ENCODE results near the gene TCIRG1.

DNA sequence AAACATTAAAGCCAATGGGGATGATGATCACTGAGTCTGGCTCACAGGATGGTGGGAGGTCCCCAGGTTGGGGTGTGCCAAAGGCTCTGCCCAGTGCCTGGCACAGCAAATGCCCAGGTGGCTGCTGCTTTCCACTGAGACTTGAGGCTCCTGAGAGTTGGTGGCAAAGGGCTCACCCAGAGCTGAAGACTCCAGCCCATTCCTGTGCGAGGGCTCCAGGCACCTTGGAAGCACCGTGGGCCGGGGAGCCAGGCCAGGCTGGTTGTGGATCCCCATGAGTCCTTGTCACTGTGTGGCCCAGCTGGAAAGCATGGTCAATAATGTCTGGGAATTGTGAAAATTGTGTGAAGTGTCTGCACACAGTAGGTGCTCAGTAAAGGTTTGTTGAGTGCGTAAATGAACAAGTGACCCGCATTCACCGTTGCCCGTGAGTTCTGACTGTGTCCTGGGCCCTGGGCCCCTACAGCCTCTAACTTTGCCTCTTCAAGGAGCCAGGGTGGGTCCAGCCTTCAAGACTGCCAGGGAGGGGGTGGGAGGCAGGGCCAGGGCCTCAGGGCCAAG lies 32.1 kb upstream of the TCIRG1 start:
- TF ChIP-seq, protein P1, sequence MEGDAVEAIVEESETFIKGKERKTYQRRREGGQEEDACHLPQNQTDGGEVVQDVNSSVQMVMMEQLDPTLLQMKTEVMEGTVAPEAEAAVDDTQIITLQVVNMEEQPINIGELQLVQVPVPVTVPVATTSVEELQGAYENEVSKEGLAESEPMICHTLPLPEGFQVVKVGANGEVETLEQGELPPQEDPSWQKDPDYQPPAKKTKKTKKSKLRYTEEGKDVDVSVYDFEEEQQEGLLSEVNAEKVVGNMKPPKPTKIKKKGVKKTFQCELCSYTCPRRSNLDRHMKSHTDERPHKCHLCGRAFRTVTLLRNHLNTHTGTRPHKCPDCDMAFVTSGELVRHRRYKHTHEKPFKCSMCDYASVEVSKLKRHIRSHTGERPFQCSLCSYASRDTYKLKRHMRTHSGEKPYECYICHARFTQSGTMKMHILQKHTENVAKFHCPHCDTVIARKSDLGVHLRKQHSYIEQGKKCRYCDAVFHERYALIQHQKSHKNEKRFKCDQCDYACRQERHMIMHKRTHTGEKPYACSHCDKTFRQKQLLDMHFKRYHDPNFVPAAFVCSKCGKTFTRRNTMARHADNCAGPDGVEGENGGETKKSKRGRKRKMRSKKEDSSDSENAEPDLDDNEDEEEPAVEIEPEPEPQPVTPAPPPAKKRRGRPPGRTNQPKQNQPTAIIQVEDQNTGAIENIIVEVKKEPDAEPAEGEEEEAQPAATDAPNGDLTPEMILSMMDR (conservative IDR thresholded peaks at IDR 0.05): no peak
- TF ChIP-seq ZFX (IDR thresholded peaks at IDR 0.05): no peak
